GM18873 (cell line): ENCODE results near the gene XIRP1.

ENCODE experiments used
- ATAC-seq: cut with Tn5 transposase; IDR thresholded peaks from one replicate; pipeline ENCODE4 v1.9.1; 2021; ENCODE audit warnings: mild to moderate bottlenecking, moderate library complexity, moderate number of reproducible peaks; ENCODE audit not compliant: unreplicated experiment, low FRiP score

The XIRP1 gene

DNA sequence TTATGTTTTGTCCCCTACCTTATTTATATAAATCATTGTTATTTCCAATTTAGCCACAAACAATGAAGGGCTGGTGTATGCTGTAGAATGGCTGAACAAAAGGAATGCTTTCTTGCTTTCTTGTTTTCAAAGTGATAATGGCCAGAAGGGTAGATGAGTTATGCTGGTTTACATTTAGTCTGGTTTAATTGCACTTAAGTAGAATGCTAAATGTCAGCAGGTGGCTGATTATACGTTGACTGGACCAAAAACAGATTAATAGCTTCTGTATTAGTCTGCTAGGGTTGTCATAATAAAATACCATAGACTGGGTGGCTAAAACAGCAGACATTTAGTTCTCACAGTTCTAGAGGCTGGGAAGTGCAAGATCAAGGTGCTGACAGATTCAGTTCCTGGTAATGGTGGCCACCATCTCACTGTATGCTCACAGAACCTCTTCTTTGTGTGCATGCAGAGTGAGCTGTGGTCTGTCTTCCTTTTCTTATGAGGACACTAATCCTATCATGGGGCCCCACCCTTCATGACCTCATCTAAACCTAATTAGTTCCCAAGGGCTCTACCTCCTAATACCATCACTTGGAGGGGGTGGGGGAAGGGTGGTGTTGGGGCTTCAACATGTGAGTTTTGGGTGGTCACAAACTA is 17.1 kb upstream of the XIRP1 start:
- no peak for ATAC-seq

DNA sequence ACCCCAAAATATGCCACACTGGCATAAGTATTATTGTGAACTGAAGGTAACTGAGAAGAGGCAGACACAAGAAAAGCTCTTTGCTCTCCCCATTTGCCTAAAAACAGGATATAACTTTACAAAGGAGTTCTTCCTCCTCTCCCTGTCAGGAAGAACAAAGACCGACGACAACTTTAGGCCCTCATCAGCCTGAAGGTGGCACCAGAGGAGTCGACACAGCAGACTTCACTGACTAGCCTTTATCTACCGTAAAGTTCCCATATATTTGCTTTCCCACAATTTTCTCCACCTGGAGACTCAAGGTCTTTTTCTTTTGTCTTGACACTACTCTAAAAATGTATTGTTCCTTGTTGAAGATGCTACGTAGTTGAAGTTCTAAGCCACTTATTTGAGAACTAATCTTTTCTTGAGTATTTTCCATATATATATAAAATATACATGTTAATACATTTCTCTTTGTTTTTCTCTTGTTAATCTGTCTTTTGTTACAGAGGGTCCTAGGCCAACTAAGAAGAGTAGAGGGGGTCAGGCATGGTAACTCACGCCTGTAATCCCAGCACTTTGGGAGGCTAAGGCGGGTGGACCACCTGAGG is 16.2 kb upstream of the XIRP1 start:
- ATAC-seq: no peak

DNA sequence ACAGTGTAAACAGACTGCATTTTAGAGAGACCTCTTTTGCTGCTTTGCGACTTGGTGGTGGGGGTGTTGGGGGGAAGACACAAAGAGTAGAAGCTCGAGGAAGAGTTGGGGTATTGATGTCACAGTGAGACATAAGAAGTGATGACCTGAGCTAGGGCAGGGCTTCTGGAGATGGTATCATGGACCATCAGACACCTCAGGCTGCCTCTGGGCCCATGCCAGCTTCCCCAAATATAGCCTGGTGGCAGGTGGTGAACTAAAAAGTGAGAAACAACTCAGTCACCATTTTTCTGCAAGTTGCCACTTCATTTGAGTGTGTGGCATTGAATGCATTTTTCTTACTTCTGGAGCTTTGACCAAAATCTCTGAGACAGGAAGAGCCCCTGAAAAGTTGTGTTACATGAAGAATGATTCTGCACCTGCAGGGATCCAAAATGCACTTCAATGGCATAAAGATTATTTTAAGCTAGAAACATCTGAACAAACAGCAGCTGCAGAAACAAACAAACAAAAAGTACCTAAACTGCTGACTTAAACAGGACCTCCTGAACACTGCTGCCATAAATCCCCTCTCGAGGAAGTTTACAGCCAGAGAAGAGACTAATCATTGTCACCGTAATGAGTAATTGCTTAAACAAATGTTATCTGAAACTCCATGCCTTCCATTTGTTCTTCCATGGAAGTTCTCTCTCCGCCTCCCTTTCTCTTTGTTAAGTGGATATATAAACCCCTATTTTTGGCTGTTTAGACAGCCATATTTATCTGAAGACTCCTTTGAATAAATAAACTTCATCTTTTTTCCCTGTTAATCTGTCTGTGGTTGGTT is 15.2 kb upstream of the XIRP1 start:
- no peak for ATAC-seq

DNA sequence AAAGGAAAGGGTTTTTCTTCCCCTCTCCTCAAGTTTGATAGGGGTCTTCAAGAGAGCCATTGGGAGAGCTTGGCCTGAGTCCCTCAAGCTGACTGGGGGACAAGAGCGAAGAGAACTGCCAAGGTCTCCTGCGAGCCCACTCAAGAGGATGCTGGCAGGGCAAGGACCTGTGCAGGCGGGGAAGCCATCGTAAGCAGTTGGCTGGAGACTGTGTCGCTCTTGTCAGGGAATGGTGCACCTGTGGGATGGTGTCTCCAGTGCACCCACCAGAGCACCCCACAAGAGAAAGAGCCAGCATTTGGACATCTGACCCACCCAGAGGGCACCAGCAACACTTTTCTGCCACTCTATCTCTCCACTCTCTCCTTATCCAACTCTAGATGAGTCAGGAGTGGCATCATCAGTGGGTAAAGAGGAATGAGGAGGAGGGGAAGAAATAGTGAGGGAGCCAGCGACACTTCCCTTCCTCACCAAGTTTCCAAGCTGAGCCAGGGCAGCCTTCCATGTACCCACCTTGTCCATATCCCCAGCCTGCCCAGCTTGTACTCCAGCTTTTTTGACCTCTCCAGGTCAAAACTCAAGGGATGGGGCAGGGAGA is 13.6 kb upstream of the XIRP1 start:
- no peak for ATAC-seq

DNA sequence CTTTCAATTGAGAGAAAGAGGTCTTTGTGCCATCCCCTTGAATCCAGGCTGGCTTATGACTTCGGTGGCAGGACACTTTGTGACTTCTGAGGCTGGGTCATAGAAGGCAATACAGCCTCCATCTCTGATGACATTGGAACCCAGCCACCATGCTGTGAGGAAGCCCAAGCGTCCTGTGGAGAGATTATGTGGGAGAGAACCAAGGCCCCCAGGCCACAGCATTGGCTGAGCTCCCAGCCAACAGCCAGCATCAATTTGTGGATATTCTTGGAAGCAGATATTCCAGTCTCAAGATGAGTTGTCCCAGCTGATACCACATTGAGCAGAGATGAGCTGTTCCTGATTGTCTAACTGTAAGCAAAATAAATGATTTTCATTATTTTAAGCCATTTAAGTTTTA is 12.7 kb upstream of the XIRP1 start:
- ATAC-seq: no peak

DNA sequence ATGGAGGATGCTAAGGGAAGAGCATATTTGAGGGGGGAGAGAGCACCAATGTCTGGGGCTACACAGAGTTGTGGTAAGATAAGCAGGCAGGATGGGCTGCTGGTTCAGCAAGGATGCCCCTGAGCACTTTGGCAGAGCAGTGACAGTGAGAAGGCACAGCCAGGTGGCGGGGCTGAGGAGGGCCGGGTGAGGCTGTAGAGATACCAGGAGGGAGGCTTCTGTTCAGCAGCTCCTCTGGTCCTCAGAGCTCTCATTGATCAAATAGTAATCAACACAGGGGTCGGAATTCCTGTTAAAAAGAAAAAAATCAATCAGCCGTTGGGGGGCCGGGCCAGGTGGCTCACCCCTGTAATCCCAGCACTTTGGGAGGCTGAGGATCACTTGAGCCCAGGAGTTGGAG is 11.5 kb upstream of the XIRP1 start:
- ATAC-seq: no peak

DNA sequence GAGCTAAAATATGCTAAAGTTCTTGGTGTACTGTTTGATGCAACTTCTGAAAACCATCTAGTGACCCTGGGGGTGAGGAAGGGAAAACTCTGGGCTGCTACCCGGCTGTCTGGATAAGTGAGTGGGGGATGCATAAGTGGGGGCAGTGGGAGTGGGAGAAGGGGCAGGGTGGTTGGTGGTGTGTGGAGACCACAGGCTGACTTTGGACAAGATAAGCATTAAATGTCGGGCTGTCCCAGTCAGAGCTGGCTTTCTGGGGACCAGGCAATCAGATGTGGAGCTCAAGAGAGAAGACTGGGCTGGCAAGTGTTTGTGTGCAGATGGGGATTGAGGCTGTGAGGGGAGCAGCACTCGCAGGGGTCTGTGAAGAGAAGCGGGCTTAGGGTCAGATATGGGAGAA is 11.0 kb upstream of the XIRP1 start:
- ATAC-seq: no peak

DNA sequence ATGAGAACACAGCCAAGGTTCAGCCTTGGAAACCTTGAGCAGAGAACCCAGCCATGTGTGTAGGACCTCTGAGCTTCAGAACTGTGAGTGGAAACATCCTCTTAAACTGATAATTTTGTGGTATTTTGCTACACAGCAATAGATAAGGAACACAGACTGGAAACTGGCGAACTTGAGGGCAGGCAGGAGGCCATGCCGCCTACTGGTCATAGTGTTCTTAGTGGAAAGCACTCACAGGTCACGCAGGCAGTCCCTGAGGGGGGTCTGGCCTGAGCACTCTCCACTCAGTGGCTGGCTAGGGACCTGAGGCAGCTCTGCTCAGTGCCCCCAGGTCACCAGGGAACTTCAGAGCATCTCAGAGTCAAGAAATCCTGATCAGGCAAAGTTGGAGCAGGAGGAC is 9.7 kb upstream of the XIRP1 start:
- ATAC-seq: no peak

DNA sequence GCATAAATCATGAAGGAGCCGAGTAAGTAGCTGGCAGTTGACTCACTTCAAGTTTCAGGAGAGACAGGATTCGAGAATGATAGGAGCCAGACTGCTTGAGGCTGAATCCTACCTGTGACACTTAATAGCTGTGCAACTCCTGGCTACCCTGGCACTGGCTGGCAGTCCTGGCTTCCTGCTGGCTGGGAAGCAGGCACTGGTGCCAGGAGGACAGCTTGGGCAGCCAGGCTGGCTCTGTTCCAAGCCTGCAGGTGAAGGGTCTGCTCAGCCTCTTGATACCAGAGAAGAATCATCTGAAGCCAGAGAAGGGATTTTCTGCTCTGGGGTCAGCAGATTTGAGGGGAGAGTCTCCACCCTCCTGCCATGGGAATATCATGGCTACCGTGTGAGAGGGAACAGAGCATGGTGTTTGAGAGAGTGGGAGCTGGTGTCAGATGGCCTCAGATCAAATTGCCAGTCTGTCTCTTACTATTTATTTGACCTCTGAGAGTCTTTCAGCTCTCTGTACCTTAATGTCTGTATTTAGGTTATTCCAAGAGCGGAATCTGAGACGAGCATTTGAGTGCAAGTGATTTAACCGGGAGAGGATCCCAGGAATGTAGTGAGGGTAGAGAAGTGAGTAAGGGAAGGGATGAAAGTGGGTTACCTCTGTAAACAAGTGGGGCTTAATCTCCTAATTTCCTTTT is 4.4 kb upstream of the XIRP1 start:
- no peak for ATAC-seq

DNA sequence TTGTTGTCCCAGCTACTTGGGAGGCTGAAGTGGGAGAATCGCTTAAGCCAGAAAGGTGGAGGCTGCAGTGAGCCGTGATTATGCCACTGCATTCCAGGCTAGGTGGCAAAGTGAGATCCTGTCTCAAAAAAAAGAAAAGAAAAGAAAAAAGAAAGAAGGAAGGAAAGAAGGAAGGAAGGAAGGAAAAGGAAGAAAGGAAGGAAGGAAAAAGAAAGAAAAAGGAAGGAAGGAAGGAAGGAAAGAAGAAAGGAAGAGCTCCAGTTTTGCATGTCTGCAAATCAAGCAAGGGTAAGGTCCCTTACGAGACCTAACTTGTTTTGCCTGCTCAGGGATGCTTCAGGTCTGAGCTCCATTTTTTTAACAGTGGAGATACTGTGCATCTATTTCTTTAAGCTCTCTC is 3.6 kb upstream of the XIRP1 start:
- ATAC-seq: no peak

DNA sequence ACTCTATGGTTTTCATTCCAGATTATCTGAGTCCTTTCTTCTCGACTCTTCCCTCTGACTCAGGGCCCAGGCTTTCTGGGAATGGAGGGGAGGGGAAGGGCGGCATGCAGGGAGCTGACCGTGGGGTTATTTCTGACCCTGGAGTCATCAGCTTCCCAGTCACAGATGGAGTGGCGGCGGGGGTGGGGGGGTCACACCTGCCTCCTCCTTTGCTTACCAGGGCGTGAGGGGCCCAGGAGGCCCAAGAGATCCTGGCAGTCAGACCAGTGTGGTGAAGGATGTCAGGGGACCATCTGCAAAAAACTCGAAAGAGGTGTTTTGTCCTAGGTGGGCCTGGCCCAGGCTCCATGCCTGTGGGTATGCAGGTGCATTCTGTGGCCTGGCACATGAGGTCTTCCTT is 996 bp upstream of the XIRP1 start:
- ATAC-seq: no peak

DNA sequence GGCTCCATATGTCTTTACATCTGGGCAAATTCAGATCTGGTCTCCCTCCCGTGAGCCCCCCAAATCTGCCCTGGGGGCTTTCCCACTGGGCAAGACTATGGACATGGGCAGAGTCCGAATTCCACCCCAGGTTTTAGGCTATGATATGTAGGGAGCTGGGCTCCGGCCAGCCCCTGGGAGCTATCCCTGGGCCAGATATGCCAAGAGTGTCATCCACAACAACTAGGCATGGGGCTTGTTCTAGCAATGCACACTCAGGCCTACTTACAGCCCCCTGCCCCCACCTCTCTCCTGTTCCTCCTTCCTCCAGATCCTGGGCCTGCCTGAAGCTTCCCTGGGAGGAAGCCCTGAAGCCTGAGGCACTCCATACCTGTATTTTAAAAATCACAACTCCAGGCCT is 622 bp downstream of the XIRP1 start:
- ATAC-seq: no peak

DNA sequence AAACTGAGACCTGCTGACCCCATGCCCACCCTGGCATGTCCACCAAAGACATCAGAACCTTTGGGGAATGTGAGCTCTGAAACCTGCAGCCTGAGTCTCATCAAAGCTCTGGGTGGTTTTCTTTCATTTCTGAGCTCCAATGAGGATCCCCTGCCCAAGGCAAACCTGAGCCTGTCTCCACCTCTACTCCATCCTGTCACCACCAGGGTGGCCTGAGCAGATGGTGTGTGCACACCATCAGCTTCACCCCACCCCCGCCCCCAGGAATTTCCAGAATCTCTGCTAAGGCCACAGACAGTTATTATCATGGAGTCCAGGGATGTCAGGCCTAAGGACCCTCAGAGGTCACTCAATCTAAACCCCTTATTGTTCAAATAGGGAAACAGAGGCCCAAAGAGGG is 1.3 kb downstream of the XIRP1 start:
- ATAC-seq: no peak

DNA sequence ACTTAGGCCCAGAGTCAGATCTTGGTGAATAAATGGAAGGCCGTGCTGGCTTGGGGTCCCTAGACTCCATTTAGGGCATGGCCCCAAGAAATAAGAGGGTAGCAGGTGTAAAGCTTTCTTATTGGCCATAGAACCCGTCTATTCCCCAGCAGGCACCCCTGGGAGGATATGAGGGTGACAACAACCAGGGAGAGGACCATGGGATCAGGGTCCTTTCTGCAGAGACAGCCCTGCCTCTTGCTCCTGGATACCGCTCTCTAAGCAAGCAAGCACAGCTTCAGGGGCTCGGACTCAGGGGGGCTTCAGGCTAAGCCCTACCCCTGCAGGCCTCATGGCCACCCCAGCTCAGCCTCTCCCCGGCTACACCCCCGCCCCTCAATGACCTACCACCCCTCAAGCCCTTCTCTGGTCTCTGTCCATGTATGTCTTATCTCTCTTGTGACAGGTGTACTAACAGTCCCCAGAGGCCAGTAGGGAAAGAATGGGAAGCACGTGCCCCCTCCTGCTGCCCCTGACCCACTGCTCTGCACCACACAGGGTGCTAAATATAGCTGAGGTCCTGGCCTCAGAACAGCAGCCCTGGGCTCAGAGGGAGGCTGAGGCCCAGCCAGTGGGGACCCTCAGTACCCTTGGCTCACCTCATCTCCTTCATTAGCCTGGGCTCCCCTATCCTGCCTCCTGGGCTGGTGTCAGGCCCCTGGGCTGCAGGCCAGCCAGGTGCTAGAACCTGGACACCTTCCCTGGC is 1.9 kb downstream of the XIRP1 start:
- no peak for ATAC-seq

DNA sequence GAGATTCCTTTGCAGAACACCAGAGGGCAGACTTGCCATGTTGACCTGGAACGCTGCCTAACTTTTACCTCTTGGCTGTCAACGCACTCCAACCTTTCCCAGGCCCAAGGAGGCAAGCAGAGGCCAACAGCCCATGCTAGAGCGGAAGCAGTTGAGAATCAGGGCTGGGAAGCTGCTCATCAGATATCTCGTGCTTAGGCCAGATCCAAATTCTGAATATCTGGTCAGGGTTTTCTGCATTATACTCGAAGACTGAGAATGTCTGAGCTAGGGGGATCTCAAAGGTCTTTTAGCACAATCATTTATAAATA is 2.5 kb downstream of the XIRP1 start:
- ATAC-seq: peak; percentile 51

DNA sequence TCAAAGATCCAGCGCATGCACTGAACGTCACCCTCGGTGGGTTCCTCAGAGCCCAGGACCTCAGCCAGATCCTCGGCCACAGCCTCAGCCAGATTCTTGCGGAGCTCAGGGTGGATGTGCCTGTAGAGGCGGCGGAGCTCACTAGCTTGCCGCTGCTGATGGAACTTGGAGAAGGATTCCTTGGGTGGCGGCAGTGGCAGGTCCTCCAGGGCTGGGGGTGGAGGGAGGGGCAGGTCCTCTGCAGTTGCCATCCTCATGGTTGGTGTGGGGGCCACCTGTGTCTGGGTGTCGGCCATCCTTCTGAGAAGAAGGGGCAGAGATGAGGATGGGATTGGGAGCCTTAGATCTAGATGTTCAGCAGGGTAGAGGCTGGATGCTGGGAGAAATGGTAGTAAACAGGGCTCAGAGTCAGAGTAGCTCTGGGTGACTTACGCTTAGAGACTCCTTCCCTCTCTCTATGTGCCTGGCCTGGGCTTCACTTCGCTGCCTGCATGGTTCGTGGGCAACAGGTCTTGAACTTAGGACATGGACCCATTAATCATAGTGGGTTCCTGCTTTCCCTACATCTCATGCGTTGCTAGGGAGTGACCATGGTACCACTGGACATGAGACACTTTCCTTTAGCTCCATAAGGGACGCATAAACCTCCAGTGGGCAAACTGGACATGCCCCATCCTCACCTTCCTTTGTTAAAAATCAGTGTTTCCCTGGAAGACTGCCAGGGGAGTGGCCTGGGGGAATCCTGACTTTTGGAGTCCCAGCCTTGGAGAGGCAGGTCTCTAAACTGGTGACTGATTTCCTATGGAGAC is 3.0 kb downstream of the XIRP1 start:
- ATAC-seq: no peak

DNA sequence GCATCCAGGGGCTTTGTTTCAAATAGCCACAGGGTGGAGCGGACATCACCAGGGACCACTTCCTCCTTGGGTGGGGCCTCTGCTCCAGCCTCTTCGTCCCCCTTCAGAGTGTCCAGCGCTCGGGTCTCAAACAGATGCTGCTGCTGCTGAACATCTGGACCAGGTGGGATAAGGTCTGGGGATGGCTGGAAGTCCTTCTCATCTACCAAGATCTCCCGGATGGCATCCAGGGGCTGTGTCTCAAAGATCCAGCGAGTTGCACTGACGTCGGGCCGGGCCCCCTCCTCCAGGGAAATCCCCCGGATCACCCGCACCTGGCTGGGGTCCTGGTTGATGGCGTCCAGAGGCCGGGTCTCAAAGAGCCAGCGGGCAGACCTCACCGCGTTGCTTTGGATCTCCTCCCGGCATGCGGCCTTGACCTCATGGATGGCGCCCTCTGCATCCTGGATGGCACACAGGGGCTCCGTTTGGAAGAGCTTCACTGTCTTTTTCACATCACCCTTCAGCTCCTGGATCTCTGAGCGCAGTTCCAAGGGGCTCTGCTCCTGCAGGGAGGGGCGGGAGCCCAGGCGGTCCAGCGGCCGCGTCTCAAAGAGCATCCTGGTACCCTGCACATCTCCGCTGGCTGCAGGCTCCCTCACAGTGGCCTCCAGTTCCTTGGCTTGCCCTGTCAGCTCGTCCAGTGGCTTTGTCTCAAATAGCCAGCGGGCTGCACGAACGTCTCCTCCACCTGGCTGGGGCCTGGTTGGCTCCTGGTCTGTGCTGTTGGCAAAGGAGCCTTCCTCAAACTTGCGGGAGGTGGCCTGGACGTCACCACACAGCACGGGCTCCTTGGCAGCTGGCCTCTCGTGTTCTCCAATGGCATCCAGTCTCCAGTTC is 3.9 kb downstream of the XIRP1 start:
- no peak for ATAC-seq

DNA sequence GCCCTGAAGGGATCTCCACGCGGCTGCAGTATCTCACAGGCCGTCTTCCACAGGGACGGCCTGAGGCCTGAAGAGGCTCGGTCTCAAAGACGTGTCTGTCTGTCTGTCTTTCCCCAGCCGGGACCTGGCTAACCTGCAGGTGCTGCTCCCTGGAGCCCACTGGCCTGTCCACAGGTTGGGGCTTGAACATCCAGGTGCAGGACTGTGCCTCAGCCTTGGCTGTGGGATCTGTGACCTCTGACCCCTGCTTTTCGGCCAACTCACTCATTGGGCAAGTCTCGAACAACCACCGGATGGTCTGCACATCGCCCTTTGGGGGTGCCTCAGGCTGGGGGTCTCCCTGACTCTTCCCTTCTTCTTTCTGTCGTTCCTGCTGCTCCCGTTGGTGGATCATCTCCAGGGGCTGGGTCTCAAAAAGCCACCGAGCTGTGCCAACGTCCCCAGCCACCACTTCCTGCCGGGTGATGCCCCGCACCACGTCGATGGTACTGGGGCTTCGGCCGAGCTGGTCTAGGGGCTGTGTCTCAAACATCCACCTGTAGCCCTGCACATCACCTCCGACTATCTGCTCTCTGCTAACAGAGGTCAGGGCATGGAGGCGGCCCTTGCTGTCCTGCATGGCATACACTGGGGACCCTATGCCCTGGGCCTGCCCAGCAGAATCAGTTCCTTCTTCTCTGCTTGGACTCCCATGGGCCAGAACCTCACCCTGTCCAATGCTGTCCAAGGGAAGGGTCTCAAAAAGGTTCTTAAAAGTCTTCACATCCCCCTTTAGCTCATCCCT is 4.8 kb downstream of the XIRP1 start:
- no peak for ATAC-seq
